Omental fat pad (tissue), 4 donors: ENCODE measurements around the gene MAPKAP1. TPM values are rescaled to one million over a fixed set of nuclear protein-coding genes. Genes with fewer than 3 reads are reported as not detected.

Experiments used
- ATAC-seq: fragments of 150-250 bp; one replicate; pipeline ENCODE4 v1.9.1; 2016; ENCODE audit warnings: mild to moderate bottlenecking, moderate library complexity; ENCODE audit not compliant: low FRiP score
- DNase-seq: peaks from one replicate; pipeline ENCODE4 v3.0.0-alpha.2; 2019; ENCODE audit warnings: low spot score
- total RNA-seq, 4 donors: library from RNA; depleted of rRNA; stranded (reverse); fragments of >200 nt; gene quantifications; one replicate each; pipeline ENCODE4 v1.1.0, GENCODE V29; 2016
- TF ChIP-seq, protein P1 (sequence below), 3 donors: fragments of 450-650 bp; IDR thresholded peaks; one replicate each; pipeline ENCODE4 v1.5.1; 2016 to 2017; ENCODE audit warnings: antibody characterized with exemption in 3 of 3, mild to moderate bottlenecking in 3 of 3, moderate library complexity in 2 of 3

Gene MAPKAP1
- total RNA-seq, 4 donors from 2014 or later = 60.0 to 78.0 (median 72.9) TPM

DNA sequence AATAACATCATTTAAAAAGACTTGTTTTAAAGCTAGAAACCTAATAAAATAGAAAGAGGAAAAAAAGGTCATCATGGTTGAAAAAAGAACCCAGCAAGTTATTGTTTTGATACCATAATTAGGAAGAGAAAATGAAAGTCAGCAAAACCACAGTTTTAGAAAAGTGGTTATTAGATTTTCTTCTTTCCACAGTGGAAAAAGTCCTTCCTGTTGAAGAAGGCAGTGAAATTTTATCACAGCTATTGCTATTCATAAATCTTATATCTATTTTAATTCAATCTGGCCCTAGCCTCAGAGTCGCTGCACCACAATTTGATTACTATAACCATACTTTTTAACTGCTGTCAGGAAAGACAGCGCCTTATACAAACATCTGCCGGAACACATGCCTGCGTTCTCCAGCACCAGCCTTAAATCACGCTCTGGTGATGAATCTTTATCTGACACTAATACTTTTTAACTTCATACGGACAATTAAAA, 60.3 kb downstream of the MAPKAP1 start:
- TF ChIP-seq, protein P1, sequence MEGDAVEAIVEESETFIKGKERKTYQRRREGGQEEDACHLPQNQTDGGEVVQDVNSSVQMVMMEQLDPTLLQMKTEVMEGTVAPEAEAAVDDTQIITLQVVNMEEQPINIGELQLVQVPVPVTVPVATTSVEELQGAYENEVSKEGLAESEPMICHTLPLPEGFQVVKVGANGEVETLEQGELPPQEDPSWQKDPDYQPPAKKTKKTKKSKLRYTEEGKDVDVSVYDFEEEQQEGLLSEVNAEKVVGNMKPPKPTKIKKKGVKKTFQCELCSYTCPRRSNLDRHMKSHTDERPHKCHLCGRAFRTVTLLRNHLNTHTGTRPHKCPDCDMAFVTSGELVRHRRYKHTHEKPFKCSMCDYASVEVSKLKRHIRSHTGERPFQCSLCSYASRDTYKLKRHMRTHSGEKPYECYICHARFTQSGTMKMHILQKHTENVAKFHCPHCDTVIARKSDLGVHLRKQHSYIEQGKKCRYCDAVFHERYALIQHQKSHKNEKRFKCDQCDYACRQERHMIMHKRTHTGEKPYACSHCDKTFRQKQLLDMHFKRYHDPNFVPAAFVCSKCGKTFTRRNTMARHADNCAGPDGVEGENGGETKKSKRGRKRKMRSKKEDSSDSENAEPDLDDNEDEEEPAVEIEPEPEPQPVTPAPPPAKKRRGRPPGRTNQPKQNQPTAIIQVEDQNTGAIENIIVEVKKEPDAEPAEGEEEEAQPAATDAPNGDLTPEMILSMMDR (IDR thresholded peaks at IDR 0.05) = no peak
- no peak for DNase-seq
- ATAC-seq = no peak

DNA sequence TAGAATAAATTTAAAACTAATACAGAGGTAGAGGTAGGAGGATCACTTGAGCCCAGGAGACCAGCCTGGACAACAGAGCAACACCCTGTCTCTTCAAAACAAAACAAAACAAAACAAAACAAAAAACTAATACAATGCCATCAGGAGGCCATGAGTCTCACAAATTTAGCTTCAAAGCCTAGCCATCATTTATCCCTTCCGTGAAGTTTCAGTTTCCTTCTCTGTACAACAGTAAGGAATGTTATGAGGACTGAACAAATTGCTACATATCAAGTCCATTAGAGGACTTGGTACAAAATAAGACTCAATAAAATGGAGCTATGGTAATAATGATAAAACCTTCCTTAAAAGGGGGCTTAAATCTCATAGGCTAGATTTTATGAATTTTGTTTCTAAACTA, 60.8 kb downstream of the MAPKAP1 start:
- DNase-seq (no peak), ATAC-seq (no peak)
- TF ChIP-seq, protein P1 (IDR thresholded peaks at IDR 0.05) = no peak

DNA sequence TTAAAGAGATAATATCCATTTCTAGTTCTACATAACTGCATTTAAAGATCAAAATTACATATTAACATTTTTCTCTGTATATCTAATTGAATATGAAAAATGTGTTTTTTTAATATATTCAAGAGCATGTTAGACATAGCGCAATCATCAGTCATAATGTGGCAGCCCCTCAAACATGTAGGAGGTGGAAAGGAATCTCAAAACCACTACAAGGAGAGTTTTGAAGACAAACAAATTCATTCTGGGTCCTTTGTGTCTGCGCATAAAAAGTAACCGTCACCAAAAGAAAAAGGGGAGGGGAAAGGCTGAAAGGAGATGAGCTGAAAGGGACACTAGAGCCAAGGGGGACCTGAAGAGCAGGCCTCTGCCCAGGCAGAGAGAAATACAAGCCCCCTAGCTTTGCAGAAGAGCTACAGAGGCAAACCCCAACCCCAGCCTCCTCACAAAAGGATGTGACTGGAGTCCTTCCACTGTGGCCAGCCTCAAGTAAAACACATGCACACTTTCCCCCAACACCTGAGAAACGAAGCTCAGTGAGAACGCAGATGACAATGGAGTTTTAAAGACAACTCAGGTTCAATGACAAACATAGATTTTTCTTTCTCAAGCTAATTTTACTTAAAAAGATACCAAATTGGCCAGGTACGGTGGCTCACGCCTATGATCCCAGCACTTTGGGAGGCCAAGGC, 62.0 kb downstream of the MAPKAP1 start:
- DNase-seq (no peak), ATAC-seq (no peak)
- TF ChIP-seq, protein P1 (IDR thresholded peaks at IDR 0.05) = no peak

DNA sequence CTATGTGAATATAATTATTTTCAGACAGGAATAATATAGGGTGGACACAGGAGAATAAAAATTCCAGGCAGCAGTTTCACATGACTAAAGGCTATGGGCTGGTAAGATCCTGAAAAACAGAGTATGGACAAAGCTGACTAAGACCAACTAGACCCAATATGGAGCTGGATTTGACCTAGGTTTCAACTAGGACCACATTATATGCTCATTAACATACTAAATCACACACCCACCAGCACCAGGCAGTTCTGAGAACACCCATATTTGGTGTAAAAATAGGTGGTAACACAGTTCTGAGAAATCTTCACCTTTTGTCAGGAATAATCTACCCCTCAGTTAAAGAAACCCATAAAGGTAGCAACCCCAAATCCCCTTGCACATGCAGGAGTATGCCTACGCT, 64.7 kb downstream of the MAPKAP1 start:
- TF ChIP-seq, protein P1 (IDR thresholded peaks at IDR 0.05) = no peak
- ATAC-seq (no peak), DNase-seq (no peak)

DNA sequence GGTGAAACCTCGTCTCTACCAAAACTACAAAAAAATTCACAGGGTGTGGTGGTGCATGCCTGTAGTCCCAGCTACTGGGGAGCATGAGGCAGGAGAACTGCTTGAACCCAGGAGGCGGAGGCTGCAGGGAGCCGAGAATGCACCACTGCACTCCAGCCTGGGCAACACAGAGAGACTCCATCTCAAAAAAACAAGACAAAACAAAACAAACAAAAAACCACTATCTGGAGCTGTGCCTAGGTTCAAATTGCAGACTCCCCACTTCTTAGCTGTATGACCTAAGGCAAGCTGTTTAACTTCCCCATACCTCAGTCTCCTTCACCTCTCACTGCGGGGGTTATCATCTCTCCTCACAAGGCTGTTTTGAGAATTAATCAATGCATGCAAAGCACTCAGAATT, 68.0 kb downstream of the MAPKAP1 start:
- no peak for DNase-seq
- TF ChIP-seq, protein P1 (IDR thresholded peaks at IDR 0.05) = no peak
- no peak for ATAC-seq

DNA sequence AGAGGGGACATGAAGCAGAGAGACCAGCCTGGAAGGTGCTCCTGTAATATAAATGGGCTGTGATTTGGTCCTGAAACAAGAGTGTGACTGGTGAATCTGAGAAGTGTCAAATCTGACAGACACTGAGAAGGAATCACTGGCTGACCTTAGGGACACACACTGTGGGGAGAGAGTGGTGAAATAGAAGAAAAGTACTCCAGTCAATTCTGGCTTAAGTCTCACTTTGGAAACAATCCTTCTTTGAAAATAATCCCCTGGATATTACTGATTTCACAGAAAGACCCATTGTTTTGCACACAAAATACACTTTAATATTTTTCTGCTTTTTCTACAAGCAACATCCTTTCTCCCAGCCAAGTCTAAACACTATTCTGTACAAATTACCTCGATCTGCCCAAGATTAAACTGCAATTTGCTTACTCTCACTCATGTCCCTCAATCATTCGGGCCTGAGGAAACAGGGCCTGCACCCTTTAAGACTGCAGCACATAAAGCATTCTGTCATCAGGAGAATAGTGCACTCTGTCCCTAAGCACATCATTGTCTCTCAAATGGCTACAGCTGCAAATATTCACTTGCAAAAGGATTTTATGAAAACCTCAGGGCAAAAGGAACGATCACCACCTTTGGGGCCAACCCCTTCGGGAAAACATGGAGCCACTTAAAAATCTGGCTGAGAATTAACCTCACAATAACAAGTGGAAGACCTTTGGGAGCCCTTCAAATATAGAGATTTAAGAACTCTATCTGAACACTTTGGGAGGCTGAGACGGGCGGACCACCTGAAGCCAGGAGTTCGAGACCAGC, 68.6 kb downstream of the MAPKAP1 start:
- TF ChIP-seq, protein P1 (IDR thresholded peaks at IDR 0.05) = no peak
- DNase-seq (no peak), ATAC-seq (no peak)
